Muscle of arm (tissue), 12 donors: ENCODE results near the gene NT5M. TPM values are rescaled to one million over a fixed set of nuclear protein-coding genes. Genes with fewer than 3 reads are reported as not detected.

Experiments used
- DNase-seq: peaks from one replicate; pipeline ENCODE4 v3.0.0-alpha.2; 2013
- polyA plus RNA-seq, 12 donors: library from polyadenylated mRNA; unstranded; fragments of 120-200 nt; gene quantifications; one replicate each; pipeline ENCODE4 v1.2.1, GENCODE V29; 2013; ENCODE audit not compliant: insufficient read length in 12 of 12

NT5M gene
- polyA plus RNA-seq, 12 donors = 3.7 to 7.9 (median 5.7) TPM; not detected in 2

DNA sequence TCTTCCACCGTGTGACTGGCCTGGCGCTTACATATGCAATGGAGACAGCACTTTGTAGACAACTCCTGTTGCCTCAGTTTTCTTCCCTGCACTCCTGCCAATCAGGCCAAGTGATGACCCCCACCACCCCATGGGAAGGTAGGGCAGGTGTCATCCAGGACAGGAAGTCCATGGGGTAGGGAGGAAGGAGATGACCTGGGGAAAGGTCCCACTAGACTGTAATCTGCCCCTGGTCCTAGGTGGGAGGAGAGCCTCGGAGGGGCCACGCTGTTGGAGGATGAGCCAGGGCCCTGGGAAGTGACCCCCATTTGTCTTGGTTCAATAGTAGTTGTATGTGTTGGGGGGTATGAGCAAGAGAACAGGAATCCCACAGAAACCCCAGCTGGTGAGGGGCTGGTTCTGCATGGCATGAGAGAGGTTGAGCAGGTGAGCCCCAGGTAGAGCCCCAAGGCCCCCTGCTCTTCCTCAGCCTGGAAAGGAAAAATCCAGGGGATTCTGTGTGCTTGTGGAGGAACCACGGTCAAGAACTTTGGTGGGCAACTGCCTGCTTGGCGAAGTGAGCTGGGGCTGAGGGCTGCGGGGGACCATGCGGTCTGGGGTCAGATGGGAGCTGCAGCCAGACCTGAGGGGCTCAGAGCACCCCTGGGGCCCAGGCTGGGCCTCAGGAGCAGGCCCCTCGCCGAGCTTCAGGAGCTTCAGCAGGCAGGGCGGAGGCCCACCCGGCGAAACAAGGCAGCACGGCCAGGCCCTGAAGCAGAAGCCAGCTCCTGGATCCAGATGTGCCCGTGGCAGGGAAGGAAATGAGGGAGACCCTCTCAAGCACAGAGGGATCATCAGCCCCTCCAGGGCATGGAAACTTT lies 50.7 kb downstream of the NT5M start:
- DNase-seq = no peak

DNA sequence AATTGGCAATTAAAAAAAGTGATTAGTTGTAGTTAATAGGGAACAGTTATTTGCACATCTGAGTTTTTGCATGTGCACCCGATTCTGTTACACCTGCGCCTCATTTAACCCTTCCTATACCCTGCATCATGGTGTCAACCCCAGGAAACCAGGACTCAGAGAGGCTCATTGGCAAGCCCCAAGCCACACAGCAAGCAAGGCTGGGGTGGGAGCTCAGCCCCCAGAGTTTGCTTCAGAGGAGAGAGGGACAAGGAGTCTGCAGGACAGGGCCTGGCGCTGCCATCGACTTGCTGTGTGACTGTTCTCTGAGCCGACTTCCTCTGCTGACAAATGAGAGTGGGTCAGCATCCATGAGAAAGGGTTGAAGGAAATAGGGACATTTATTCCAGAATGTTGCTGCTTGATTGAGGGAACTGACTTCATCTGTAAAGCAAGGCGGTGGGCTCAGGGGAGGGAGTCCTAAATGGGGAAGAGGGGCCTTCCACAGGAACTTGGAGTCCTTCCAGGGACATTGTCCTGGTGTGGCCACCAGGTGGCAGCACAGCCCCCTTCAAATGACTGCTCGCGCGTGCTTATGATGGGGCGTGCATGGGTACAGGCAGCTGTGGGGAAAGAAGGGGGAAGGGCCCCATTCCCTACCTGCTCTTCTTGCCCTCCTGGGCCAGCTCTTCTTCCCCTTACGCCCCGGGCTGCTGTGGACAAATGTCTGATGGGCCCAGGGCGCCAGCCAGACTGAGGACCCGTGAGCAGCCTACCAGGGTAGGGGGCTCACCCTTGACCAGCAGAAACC lies 51.6 kb downstream of the NT5M start:
- DNase-seq = peak; percentile 84

DNA sequence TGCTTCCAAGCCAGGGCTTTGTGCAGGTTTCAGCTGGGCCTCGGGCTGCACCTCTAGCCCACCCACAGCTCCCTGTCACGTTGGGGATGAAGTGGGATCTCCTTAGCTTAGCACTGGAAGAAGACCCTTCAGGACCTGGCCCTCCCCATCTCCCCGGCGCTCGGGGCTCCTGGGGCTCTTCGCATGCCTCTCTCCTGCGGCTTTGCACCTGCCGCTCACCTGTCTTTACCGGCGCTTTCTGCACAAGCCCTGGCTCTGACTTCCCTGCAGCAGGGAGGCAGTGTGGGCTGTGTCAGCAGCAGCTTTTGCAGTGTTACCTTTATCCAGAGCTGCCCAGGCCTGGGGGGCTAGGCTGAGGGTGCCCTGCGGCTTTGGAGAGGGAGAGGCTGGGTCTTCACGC lies 52.3 kb downstream of the NT5M start:
- DNase-seq = no peak

DNA sequence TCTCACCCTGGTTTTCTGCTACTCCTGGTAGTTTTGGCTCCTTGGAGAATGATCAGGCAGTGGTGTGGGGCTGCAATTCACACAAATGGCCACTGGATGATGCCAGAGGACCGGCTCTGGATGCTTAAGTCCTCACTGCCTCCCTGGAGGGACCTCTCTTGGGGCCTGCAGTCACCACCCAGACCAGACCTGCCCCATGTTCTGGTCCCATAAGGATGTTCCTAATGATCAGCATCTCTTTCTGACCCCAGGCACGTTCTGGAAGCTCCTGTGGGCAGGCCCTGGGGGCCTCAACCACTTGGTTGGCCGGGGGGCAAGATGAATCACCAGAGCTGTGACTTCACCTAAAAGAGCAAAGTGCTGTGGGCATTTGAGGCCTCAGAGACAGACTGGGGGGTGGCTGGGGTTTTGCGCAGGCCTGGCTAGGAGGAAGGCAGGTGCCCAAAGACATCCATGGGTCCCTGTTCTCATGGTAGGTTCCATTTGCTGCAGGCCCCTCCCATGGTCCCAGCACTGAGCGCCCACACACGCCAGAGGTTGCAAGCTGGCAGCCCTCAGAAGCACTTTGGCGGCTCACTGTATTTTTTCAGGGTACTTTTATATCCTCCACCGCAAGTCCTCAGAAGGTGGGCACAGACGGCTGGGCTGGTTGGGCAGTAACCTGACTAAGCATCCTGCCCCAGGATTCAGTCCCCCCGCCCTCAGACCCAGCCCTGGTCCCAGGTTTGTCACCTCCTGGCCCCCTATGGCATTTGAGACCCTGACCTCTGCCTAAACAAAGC lies 53.2 kb downstream of the NT5M start:
- peak; percentile 82 for DNase-seq

DNA sequence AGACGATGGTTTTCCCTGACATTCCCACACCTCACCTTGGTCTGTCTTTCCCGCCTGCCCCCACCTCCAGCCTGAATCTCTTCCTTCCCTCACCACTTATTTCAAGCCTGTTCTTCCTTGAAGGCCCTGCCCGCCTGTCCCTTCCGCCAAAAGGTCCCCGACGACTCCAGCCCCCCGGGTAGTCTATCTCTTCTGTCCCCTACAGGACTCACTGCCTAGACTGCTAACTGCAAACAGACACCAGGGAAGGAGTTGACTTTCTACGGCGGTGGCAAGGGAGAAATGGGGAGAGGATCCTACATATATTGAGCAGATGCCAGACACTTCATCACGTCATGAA lies 53.7 kb downstream of the NT5M start:
- no peak for DNase-seq

DNA sequence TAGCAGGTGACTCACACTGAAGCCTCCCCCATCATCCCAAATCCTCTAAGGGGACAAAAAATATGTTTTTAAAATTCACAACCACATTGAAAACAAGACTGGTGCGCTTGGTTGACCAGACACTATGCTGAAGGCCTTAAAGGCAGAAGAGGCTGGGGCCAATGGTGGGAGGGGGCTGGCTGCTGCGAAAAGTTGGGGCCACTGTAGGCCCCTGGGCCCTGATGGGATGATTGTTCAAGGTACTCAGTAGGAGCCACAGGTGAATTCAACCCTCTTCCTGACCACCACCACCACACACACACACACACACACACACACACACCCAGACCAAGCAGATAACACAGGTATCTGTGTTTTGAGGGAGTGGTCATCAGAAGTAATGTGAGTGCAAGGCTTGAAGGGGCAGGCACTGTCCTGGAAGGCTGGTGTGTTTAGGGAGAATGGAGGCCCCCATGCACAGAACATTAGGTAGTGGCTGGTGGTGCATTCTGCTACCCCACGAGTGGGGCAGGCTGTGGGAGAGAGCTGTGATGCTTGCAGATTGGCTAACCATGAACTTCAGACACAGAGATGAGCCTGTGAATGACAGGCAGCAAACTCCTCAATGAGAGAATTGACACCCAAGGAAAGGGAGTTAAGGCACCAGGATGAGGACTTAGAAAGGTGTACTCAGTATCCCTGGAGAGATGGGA lies 55.0 kb downstream of the NT5M start:
- DNase-seq = no peak

DNA sequence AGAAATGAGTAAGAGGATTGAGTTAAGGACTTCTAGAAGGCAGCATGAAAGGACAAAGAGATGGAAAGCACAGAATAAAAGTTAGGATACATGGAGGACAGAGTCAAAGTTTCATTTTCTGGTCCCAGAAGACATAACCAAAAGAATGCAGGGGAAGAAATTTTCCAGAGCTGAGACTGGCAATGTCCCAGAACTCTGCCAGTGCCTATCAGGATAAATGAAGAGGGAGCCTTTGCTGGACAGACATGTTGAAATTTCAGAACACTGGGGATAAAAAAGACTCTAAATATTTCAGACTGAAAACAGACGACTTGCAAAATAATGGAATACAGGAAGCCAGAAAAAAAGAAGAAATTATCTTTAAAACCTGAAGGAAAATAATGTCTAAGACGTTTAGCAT lies 55.7 kb downstream of the NT5M start:
- DNase-seq = no peak

DNA sequence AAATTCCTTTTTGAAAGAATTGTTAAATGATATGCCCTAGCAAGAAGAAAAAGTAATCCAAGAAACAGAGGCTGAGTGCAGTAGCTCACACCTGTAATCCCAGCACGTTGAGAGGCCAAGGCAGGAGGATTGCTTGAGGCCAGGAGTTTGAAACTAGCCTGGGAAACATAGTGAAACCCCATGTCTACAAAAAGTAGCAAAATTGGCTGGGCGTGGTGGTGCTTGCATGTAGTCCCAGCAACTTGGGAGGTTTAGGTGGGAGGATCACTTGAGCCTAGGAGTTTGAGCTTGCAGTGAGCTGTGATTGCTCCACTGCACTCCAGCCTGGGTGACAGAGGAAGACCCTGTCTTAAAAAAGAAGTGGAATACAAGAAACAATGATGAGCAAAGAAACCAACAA lies 56.1 kb downstream of the NT5M start:
- DNase-seq = no peak

DNA sequence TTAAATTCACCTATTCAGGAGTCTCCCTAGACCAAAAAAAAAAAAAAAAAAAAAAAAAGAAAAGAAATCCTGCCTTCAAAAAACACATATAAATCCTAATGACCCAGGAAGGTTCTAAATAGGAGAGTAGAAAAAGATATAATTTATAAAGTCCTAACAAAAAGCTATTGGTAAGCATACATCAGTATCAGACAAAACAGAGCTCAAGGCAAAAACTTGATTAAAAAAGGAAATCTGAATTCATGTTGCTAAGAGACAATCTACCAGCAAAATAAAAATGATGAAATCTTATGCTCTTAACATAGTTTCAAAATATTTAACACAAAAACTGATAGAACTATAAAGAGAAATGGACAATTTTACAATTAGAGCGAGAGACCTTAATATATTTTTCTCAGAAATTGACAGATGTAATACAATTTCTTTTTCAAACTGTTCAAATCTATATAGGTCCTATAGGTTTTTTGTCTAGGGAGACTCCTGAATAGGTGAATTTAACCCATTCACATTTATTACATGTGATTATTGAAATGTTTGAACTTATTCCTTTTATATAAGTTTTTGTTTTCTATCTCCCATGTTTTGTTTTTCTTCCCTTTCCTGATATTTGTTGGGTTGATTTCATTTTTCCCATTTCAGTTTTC lies 57.0 kb downstream of the NT5M start:
- no peak for DNase-seq

DNA sequence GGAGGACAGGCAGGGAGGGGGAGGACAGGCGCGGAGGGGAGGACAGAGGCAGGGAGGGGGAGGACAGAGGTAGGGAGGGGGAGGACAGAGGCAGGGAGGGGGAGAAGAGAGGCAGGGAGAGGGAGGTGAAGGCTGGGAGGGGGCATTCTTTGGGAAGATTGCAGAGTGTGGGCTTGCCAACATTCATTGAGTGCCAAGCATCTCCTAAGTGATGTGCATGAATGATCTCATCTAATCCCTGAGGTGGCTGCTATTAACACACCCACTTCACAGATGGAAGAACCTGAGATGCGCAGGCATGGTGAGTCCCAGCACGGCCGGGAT lies 58.3 kb downstream of the NT5M start:
- DNase-seq = no peak

DNA sequence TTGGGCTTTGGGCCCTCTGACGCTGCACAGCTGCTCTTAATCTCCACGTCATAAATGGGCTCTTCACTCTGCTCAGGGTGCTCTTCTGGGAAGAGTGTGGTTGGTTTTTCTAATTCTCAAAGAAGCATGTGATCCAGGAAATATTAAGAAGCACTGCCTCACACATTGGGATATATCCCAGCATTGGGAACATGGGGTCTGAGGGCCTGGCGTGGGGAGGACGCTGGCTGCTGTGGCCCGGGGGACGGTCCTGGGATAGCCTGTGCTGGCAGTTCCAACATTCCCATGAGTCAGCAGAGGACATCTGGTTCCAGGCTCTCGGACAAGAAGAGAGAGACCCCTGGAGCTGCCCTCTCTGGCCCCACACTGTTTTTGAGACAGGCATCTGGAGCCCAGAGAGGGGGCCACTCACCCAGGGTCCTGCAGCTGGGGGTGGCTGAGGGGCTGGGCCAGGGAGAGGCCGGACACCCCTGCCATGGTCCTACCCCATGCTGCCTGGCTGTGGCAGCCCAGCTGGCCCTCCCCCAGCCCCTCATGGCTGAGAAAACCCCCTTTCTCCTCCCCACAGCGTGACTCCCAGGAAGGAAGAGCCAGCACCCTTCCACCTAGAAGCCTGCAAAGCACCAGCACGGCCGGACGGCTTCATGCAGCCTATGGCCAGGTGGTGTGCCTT lies 58.8 kb downstream of the NT5M start:
- DNase-seq = peak; percentile 59

DNA sequence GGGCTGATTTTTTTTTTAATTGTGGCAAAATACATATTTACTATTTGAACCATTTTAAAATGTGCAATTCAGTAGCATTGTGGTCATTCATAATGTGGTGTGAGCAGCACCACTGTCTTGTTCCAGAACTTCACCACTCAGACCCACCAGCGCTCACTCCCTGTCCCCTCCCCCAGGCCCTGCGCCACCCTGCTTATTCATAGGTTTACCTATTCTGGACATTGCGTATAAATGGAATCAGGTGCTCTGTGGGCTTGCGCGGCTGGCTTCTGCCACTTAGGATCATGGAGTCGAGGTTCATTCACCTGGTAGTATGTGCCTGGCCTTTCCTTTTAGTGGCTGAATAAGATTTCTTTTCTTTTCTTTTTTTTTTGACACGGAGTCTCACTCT lies 59.4 kb downstream of the NT5M start:
- no peak for DNase-seq

DNA sequence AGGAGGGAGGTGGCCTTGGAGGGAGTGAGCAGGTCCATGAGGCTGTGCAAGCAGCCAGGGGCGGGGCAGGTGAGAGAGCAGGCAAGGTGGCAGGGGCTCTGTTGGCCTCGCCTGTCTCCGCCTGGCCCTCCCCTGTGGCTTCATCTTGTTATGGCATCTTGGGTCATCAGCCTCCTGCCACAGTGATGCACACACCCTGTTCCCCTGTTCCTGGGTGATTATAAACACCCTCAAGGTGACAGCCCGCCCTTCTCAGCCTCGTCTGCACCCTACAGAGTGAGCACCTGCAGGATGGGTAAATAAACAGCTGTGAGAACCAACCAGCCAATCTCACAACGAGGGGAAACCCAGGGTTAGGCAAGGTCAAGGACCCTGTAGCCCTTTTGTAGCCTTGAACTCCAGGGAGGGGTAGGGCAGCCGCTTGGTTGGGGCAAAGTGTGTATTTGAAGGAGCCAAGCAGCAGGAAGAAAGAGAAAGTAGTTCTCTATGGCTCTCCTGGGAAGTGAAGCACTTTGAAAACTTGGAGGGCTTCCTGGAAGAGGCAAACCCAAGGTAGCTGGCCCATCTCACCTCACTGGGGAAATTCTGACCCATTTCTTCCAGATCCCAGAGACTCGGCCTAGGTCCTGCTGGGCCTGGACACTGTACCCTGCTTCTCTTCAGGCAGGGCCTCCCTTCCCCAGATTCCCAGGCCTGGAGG lies 60.6 kb downstream of the NT5M start:
- DNase-seq = no peak

DNA sequence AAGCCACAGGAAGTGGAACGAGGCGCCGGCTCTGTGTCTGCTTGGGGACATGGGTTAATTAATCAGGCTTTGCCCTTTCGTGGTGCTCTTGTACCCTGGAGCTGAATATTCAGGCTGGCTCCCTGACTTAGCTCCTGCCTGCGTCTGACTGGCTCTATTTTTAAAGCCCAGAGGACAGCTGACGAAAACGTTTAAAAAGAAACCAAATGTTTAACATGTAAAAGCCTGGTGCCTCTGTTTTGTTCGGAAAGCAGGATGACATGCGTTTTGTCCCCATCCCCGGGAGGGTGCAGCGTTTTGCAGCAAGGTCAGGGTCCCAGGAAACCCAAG lies 61.1 kb downstream of the NT5M start:
- DNase-seq = no peak

DNA sequence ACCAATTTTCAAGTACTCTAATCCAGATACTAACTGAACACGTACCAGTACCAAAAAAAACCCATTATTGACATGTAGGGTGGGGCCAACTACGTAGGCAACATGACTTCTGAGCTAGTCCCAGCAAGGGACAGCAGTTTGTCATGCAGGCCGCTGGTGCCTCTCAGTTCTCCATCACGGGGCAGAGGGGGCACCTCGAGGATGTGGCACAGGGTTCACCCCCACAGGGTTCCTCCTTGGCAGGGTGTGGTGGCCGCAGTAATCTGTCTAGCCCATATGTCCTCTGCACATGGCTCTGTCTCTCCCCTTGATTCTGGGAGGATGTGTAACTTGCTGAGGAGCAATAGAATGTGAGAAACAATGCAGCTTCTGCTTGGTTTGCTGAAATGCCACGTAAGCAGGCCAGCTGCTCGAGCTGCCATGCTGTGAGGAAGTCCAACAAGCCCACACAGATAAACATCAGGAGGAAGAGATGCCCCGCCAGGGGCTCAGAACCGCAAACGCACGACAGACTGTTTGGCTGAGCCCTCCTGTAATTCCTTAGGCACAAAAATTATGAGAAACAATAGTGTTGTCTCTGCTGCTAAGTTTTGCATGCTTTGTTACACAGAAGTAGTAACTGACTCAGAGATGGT lies 62.4 kb downstream of the NT5M start:
- DNase-seq = no peak

DNA sequence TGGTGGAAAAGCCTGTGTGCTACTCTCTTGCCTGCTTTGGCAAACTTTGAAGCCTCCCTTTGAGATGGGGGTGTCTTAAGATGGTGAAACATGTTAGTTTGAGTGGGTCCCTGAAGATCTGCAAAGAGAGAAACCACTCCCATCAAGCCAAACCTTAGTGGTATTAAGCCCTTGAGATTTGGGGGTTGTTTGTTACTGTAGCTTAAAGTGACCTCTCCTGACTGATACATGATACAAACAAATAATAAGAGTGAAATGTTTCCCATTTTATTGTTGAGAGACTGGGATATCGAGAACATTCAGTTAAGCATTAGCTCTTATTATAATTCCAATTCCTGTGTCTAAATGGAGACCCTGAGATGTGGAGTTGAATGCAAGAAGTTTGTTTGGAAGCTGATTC lies 63.1 kb downstream of the NT5M start:
- no peak for DNase-seq

DNA sequence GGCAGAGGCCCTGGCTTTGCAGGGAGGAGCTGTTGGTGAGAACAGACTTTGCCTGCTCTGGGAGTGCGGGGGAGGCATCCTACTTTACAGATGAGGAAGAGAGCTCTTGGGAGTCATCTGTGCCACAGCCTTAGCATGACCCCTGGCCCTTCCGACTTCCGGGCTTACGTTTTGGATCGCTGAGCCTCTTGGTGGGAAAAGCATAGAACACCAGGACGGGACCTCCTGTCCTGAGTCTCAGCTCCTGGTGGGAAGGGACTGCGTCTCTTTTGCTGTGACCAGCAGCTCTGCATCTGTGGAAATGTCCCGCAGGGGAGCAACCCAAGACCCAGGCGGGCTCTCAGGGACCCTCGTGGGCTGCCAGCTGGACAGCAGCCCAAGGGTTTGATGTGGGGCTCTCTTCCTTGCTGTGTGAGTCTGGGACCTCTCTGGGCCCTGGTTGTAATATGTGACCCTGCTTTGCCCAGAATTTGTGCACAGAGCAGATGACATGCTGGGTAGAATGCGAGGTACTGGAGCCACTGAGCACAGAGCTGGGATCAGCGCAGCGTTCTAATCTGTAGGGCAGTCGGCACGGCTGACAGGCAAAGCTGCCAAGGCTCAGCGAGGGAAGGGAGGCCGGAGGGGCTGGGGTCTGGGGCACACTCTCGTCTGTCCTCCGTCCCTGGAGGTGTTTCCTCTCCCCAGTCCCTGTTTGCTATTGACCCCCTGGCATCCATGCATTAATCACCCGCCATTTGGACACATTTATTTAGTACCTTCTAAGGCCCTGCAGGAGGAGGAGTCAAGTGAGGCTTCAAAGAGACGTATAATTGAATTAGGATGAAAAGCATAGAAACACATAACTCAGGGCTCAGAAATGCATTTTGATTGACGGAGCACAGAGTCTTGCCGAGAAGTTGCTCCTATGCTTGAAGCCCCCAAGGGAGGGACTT lies 64.0 kb downstream of the NT5M start:
- DNase-seq = no peak

DNA sequence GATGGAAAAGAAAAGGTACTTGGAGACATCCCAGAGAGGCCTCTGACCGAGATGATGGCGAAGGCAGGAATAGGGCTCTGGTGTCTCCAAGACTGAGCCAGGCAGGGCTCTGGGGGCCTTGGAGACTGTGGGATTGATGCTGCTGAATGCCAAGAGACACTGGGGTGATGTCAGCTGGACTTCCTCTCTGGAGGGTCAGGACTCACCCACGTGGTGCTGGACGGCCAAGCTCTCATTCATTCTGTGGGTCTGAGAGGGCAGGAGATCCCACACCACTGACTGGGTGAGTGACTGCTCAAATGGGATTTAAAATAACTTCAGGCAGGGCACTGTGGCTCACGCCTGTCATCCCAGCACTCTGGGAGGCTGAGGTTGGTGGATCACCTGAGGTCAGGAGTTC lies 64.8 kb downstream of the NT5M start:
- no peak for DNase-seq

DNA sequence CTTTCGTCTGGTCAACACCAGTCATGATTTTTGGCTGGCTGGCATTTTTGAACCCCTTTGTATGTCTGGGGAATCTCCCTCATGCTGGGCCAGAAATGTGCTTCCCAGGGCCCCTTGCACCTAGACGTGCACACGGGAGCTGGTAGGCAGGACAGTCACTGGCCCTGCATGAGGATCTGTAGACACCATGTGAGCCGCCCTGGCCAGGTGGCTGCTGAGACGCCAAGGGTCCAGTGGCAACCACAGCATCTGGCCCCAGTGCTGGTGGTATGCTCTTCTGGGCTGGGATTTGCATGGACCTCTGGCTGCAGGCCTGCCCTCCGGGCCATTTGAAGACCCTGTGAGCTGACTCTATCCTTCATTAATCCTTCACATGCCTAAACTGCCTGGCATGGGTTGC lies 67.5 kb downstream of the NT5M start:
- no peak for DNase-seq
